HEK293 (cell line): ENCODE results near the gene COQ8A.

ENCODE experiments used
- BCL11B ChIP-seq: fragments of 450-650 bp; formaldehyde crosslinking; IDR thresholded peaks from 2 replicates; pipeline ENCODE4 v1.5.1; 2016; ENCODE audit warnings: low read depth, missing biosample characterization, missing genetic modification characterization
- HOXD13 ChIP-seq: sonication (generic); formaldehyde crosslinking; IDR thresholded peaks from 2 replicates; pipeline ENCODE4 v1.8.0; 2022; ENCODE audit warnings: missing genetic modification reagents, borderline replicate concordance
- KLF10 ChIP-seq: fragments of 450-650 bp; IDR thresholded peaks from 2 replicates; pipeline ENCODE4 v1.5.1; 2018; ENCODE audit warnings: missing biosample characterization, mild to moderate bottlenecking, missing genetic modification characterization
- KLF9 ChIP-seq: fragments of 450-650 bp; formaldehyde crosslinking; IDR thresholded peaks from 2 replicates; pipeline ENCODE4 v1.5.1; 2016; ENCODE audit warnings: missing biosample characterization, missing genetic modification characterization, low read depth
- REST ChIP-seq: fragments of 450-650 bp; formaldehyde crosslinking; IDR thresholded peaks from 2 replicates; pipeline ENCODE4 v1.5.1; 2016; ENCODE audit warnings: missing biosample characterization, missing genetic modification characterization
- SALL2 ChIP-seq: fragments of 450-650 bp; formaldehyde crosslinking; IDR thresholded peaks from 2 replicates; pipeline ENCODE4 v1.5.0; 2017; ENCODE audit warnings: missing biosample characterization, mild to moderate bottlenecking, missing genetic modification characterization, borderline replicate concordance
- SCRT2 ChIP-seq: fragments of 450-650 bp; formaldehyde crosslinking; IDR thresholded peaks from 2 replicates; pipeline ENCODE4 v1.5.1; 2016; ENCODE audit warnings: missing biosample characterization, missing genetic modification characterization
- ZBTB17 ChIP-seq: fragments of 450-650 bp; formaldehyde crosslinking; IDR thresholded peaks from 2 replicates; pipeline ENCODE4 v1.5.1; 2016; ENCODE audit warnings: missing biosample characterization, missing genetic modification characterization
- ZBTB7A ChIP-seq: fragments of 450-650 bp; formaldehyde crosslinking; IDR thresholded peaks from 2 replicates; pipeline ENCODE4 v1.5.1; 2016; ENCODE audit warnings: low read depth, missing biosample characterization, missing genetic modification characterization
- ZNF175 ChIP-seq: fragments of 450-650 bp; formaldehyde crosslinking; IDR thresholded peaks from 2 replicates; pipeline ENCODE4 v1.5.1; 2016; ENCODE audit warnings: missing biosample characterization, missing genetic modification characterization
- ZNF19 ChIP-seq: fragments of 450-650 bp; formaldehyde crosslinking; IDR thresholded peaks from 2 replicates; pipeline ENCODE4; 2016; ENCODE audit warnings: missing biosample characterization, missing genetic modification characterization, low read depth
- ZNF221 ChIP-seq: fragments of 450-650 bp; formaldehyde crosslinking; IDR thresholded peaks from 2 replicates; pipeline ENCODE4 v1.5.1; 2017; ENCODE audit warnings: missing biosample characterization, missing genetic modification characterization, borderline replicate concordance
- ZNF341 ChIP-seq: fragments of 450-650 bp; formaldehyde crosslinking; IDR thresholded peaks from 2 replicates; pipeline ENCODE4; 2016; ENCODE audit warnings: low read depth, missing biosample characterization, missing genetic modification characterization
- ZNF37A ChIP-seq: fragments of 450-650 bp; IDR thresholded peaks from 2 replicates; pipeline ENCODE4 v1.5.1; 2018; ENCODE audit warnings: missing biosample characterization, missing genetic modification characterization
- ZNF394 ChIP-seq: fragments of 450-650 bp; formaldehyde crosslinking; IDR thresholded peaks from 2 replicates; pipeline ENCODE4 v1.5.1; 2016; ENCODE audit warnings: missing biosample characterization, missing genetic modification characterization, mild to moderate bottlenecking, moderate library complexity, borderline replicate concordance
- ZNF488 ChIP-seq: fragments of 450-650 bp; formaldehyde crosslinking; IDR thresholded peaks from 2 replicates; pipeline ENCODE4 v1.5.1; 2016; ENCODE audit warnings: missing biosample characterization, missing genetic modification characterization
- ZNF549 ChIP-seq: fragments of 450-650 bp; IDR thresholded peaks from 2 replicates; pipeline ENCODE4 v1.5.1; 2018; ENCODE audit warnings: missing biosample characterization, missing genetic modification characterization, mild to moderate bottlenecking, inconsistent platforms, moderate library complexity
- ZNF623 ChIP-seq: fragments of 450-650 bp; formaldehyde crosslinking; IDR thresholded peaks from 2 replicates; pipeline ENCODE4 v1.5.1; 2016; ENCODE audit warnings: missing biosample characterization, missing genetic modification characterization
- ZNF776 ChIP-seq: fragments of 450-650 bp; formaldehyde crosslinking; IDR thresholded peaks from 2 replicates; pipeline ENCODE4 v1.5.0; 2017; ENCODE audit warnings: missing biosample characterization, missing genetic modification characterization, borderline replicate concordance
- ZNF785 ChIP-seq: fragments of 450-650 bp; formaldehyde crosslinking; IDR thresholded peaks from 2 replicates; pipeline ENCODE4 v1.5.1; 2016; ENCODE audit warnings: missing biosample characterization, missing genetic modification characterization
- ZNF792 ChIP-seq: fragments of 450-650 bp; formaldehyde crosslinking; IDR thresholded peaks from 2 replicates; pipeline ENCODE4 v1.5.1; 2016; ENCODE audit warnings: missing biosample characterization, missing genetic modification characterization
- ZNF837 ChIP-seq: fragments of 450-650 bp; formaldehyde crosslinking; IDR thresholded peaks from 2 replicates; pipeline ENCODE4 v1.5.1; 2016; ENCODE audit warnings: missing biosample characterization, missing genetic modification characterization
- TF ChIP-seq, protein P1 (sequence below): fragments of 450-650 bp; formaldehyde crosslinking; IDR thresholded peaks from 2 replicates; pipeline ENCODE4 v1.5.1; 2016; ENCODE audit warnings: missing biosample characterization, missing genetic modification characterization
- TF ChIP-seq, protein P2 (sequence below): fragments of 450-650 bp; formaldehyde crosslinking; IDR thresholded peaks from 2 replicates; pipeline ENCODE4 v1.5.1; 2016; ENCODE audit warnings: missing biosample characterization, missing genetic modification characterization
- TF ChIP-seq, protein P3 (sequence below): fragments of 450-650 bp; formaldehyde crosslinking; IDR thresholded peaks from 2 replicates; pipeline ENCODE4 v1.5.1; 2016; ENCODE audit warnings: missing biosample characterization, missing genetic modification characterization
- TF ChIP-seq, protein P4 (sequence below): fragments of 450-650 bp; formaldehyde crosslinking; IDR thresholded peaks from 2 replicates; pipeline ENCODE4 v1.5.1; 2017; ENCODE audit warnings: missing biosample characterization, missing genetic modification characterization
- TF ChIP-seq, protein P5 (sequence below): fragments of 450-650 bp; formaldehyde crosslinking; IDR thresholded peaks from 2 replicates; pipeline ENCODE4 v1.5.1; 2016; ENCODE audit warnings: missing biosample characterization, missing genetic modification characterization

COQ8A gene

DNA sequence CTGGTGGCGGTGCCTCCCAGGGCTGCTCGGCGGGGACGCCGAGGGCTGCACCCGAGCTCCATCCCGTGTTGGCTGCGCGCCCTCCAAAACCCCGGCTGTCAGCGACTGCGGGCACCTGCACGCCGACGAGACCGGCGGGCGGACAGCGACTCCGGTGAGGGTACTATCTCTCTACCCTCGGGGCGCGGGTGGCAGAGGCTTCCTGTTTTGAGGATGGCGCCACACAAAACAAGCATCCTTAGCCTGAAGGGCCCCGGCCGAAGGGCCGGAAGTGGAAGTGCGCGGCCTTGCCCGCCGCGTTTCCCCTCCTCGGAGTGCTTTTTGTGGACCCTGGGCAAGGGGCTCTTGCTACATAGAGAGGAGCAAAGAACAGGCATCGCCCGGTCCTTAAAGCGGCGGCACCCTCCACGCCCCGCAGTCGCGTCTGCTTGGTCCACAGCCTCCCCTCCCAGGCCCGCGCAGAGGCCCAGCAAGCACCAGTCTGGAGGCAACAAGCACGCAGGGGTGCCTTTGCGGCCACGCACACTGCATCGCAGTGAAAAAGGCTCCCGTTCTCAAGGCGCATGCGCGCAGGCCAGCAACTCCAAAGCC lies 561 bp upstream of the COQ8A start (continued):
- peak; percentile 88 for TF ChIP-seq REST (tag by site-specific recombination)
- TF ChIP-seq ZNF19 (tag by site-specific recombination) = no peak
- TF ChIP-seq ZNF175 (tag by site-specific recombination) = no peak
- peak; percentile 99 for TF ChIP-seq SCRT2 (tag by site-specific recombination)
- TF ChIP-seq, protein P1, sequence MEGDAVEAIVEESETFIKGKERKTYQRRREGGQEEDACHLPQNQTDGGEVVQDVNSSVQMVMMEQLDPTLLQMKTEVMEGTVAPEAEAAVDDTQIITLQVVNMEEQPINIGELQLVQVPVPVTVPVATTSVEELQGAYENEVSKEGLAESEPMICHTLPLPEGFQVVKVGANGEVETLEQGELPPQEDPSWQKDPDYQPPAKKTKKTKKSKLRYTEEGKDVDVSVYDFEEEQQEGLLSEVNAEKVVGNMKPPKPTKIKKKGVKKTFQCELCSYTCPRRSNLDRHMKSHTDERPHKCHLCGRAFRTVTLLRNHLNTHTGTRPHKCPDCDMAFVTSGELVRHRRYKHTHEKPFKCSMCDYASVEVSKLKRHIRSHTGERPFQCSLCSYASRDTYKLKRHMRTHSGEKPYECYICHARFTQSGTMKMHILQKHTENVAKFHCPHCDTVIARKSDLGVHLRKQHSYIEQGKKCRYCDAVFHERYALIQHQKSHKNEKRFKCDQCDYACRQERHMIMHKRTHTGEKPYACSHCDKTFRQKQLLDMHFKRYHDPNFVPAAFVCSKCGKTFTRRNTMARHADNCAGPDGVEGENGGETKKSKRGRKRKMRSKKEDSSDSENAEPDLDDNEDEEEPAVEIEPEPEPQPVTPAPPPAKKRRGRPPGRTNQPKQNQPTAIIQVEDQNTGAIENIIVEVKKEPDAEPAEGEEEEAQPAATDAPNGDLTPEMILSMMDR (tag by site-specific recombination) = peak; percentile 77
- TF ChIP-seq ZNF549 = no peak
- peak; percentile 81; the same call in 1 of the 2 replicates for TF ChIP-seq ZNF792 (tag by site-specific recombination)
- TF ChIP-seq, protein P2, sequence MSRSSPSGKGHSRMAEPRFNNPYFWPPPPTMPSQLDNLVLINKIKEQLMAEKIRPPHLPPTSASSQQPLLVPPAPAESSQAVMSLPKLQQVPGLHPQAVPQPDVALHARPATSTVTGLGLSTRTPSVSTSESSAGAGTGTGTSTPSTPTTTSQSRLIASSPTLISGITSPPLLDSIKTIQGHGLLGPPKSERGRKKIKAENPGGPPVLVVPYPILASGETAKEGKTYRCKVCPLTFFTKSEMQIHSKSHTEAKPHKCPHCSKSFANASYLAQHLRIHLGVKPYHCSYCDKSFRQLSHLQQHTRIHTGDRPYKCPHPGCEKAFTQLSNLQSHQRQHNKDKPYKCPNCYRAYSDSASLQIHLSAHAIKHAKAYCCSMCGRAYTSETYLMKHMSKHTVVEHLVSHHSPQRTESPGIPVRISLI (tag by site-specific recombination) = no peak
- peak; percentile 68; the same call in 1 of the 2 replicates for TF ChIP-seq ZBTB7A (tag by site-specific recombination)
- TF ChIP-seq, protein P3, sequence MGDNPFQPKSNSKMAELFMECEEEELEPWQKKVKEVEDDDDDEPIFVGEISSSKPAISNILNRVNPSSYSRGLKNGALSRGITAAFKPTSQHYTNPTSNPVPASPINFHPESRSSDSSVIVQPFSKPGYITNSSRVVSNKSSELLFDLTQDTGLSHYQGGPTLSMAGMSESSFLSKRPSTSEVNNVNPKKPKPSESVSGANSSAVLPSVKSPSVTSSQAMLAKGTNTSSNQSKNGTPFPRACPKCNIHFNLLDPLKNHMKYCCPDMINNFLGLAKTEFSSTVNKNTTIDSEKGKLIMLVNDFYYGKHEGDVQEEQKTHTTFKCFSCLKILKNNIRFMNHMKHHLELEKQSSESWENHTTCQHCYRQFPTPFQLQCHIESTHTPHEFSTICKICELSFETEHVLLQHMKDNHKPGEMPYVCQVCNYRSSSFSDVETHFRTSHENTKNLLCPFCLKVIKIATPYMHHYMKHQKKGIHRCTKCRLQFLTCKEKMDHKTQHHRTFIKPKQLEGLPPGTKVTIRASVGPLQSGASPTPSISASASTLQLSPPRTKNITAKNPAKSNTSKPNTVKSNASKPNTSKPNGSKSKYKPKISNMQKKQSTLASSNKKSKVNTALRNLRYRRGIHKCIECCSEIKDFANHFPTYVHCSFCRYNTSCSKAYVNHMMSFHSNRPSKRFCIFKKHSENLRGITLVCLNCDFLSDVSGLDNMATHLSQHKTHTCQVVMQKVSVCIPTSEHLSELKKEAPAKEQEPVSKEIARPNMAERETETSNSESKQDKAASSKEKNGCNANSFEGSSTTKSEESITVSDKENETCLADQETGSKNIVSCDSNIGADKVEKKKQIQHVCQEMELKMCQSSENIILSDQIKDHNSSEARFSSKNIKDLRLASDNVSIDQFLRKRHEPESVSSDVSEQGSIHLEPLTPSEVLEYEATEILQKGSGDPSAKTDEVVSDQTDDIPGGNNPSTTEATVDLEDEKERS = peak; percentile 90
- peak; percentile 31; the same call in 1 of the 2 replicates for TF ChIP-seq KLF9 (tag by site-specific recombination)
- TF ChIP-seq ZNF837 (tag by site-specific recombination) = 0 out of 2 replicates have a peak, but pooled peaks have one; percentile 33
- no peak for TF ChIP-seq KLF10 (tag by site-specific recombination)
- TF ChIP-seq ZNF341 (tag by site-specific recombination) = peak; percentile 40
- TF ChIP-seq, protein P4, sequence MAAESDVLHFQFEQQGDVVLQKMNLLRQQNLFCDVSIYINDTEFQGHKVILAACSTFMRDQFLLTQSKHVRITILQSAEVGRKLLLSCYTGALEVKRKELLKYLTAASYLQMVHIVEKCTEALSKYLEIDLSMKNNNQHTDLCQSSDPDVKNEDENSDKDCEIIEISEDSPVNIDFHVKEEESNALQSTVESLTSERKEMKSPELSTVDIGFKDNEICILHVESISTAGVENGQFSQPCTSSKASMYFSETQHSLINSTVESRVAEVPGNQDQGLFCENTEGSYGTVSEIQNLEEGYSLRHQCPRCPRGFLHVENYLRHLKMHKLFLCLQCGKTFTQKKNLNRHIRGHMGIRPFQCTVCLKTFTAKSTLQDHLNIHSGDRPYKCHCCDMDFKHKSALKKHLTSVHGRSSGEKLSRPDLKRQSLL = no peak
- no peak for TF ChIP-seq ZNF776
- TF ChIP-seq ZNF785 = 0 out of 2 replicates have a peak, but pooled peaks have one; percentile 29
- no peak for TF ChIP-seq SALL2 (tag by site-specific recombination)
- no peak; the same call in 1 of the 2 replicates for TF ChIP-seq ZNF623
- TF ChIP-seq, protein P5, sequence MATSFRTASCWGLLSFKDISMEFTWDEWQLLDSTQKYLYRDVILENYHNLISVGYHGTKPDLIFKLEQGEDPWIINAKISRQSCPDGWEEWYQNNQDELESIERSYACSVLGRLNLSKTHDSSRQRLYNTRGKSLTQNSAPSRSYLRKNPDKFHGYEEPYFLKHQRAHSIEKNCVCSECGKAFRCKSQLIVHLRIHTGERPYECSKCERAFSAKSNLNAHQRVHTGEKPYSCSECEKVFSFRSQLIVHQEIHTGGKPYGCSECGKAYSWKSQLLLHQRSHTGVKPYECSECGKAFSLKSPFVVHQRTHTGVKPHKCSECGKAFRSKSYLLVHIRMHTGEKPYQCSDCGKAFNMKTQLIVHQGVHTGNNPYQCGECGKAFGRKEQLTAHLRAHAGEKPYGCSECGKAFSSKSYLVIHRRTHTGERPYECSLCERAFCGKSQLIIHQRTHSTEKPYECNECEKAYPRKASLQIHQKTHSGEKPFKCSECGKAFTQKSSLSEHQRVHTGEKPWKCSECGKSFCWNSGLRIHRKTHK (tag by site-specific recombination) = no peak
- no peak for TF ChIP-seq ZNF488
- no peak for TF ChIP-seq BCL11B (tag by site-specific recombination)
- TF ChIP-seq ZNF394 (tag by site-specific recombination) = peak; percentile 73; the same call in 1 of the 2 replicates
- no peak for TF ChIP-seq HOXD13 (CRISPR knock-in tag)
- TF ChIP-seq ZNF221 (tag by site-specific recombination) = no peak
- TF ChIP-seq ZNF37A = no peak
- peak; percentile 91 for TF ChIP-seq ZBTB17 (tag by site-specific recombination)
